Gastroesophageal sphincter (tissue), 4 donors: ENCODE measurements around the gene RNU2-63P. TPM values are rescaled to one million over a fixed set of nuclear protein-coding genes. Genes with fewer than 3 reads are reported as not detected.
"Not testable (repeated sequence)": the region's sequence is repeated elsewhere in the genome, so short reads cannot be mapped to it uniquely, and the experiment has no call there.

ENCODE experiments used
- ATAC-seq: fragments of 150-250 bp; one replicate; pipeline ENCODE4 v1.9.1; 2016; ENCODE audit warnings: mild to moderate bottlenecking, moderate library complexity
- H3K27ac ChIP-seq, 4 donors: fragments of 200-600 bp; sonication (generic) in 3 of 4; 1 replicate in 3 of 4; 2 replicates in 1 of 4; pipeline ENCODE4 v1.5.1; 2016 to 2019
- H3K27me3 ChIP-seq: fragments of 200-600 bp; sonication (generic); one replicate; pipeline ENCODE4 v1.5.1; 2019
- H3K36me3 ChIP-seq, 2 donors: fragments of 200-600 bp; sonication (generic); one replicate each; pipeline ENCODE4 v1.5.1; 2019; ENCODE audit warnings: control low read depth in 1 of 2
- H3K4me1 ChIP-seq, 3 donors: fragments of 200-600 bp; sonication (generic); 1 replicate in 2 of 3; 2 replicates in 1 of 3; pipeline ENCODE4 v1.5.1; 2016 to 2019; ENCODE audit warnings: control low read depth in 2 of 3
- H3K4me3 ChIP-seq, 2 donors: fragments of 200-600 bp; sonication (generic); one replicate each; pipeline ENCODE4 v1.5.1; 2019; ENCODE audit warnings: mild to moderate bottlenecking in 1 of 2, moderate library complexity in 1 of 2
- H3K9me3 ChIP-seq, 3 donors: fragments of 200-600 bp; sonication (generic); one replicate each; pipeline ENCODE4 v1.5.1; 2017 to 2019; ENCODE audit warnings: control low read depth in 2 of 3
- EP300 ChIP-seq: sonication (generic); formaldehyde crosslinking; IDR thresholded peaks from one replicate; pipeline ENCODE4 v1.6.1; 2017; ENCODE audit warnings: antibody characterized with exemption, mild to moderate bottlenecking
- POLR2A ChIP-seq, 2 donors: fragments of 450-650 bp; IDR thresholded peaks; one replicate each; pipeline ENCODE4 v1.6.1; 2017; ENCODE audit warnings: antibody characterized with exemption in 2 of 2, mild to moderate bottlenecking in 2 of 2, moderate library complexity in 1 of 2
- POLR2AphosphoS5 ChIP-seq: sonication (generic); formaldehyde crosslinking; IDR thresholded peaks from one replicate; pipeline ENCODE4 v1.6.1; 2017; ENCODE audit warnings: antibody characterized with exemption
- WGBS, 2 donors: methylation state at CpG; one replicate each; pipeline ENCODE4 v1.1.5; 2018; ENCODE audit warnings: low coverage in 1 of 2; 5-methylcytosine and 5-hydroxymethylcytosine counted together
- small RNA-seq, 4 donors: library from RNA; depleted of rRNA; stranded (forward); fragments of <200 nt; gene quantifications; one replicate each; pipeline ENCODE3, GENCODE V24; 2016
- total RNA-seq, 4 donors: library from RNA; depleted of rRNA; stranded (reverse); fragments of >200 nt; gene quantifications; one replicate each; pipeline ENCODE4 v1.1.0, GENCODE V29; 2016
- TF ChIP-seq, protein P1 (sequence below), 4 experiments: fragments of 200-600 bp in 2 of 4; fragments of 450-650 bp in 2 of 4; sonication (generic) in 1 of 4; IDR thresholded peaks; one replicate each; pipeline ENCODE4 v1.5.1; 2017 to 2019; ENCODE audit warnings: antibody characterized with exemption in 4 of 4, mild to moderate bottlenecking in 2 of 4, moderate library complexity in 2 of 4

Gene RNU2-63P
- total RNA-seq, 4 donors from 2014 or later = not detected

DNA sequence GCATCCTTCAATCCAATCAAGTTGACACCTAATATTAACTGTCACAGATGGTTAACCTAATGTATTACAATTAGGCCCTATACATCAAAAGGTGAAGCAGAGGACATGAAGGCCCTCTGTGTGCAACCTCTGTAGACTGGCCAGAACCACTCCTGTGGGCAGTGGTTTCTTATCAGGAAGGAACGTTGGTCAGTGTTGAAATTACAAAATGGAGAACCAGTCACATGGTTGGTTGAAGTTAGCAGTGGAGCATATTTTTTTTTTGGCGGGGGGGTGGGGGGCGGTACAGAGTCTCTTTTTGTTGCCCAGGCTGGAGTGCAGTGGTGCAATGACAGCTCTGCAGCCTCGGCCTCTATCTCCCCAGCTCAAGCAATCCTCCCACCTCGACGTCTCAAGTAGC, 19.8 kb downstream of the RNU2-63P start:
- WGBS, 2 donors = 78% methylated on average over 2 of the region's 6 CpGs; no CpG with 5 or more reads in 1 of the 2 donors

DNA sequence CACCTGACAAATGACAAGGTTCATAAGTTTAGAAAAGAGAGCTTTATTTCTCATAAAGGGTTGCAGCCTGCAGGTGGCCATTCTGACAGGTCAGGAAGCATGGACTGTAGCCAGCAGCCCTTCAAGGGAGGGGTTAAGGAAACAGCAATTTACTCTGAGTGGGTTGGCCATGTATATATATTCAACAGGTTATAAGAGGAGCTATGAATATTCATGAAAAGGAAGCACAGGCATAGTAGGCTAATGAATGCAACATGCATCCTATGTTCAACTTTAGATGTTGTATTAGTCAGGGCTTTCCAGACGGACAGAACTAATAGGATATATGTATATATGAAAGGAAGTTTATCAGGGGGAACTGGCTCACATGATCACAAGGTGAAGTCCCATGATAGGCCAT, 20.6 kb downstream of the RNU2-63P start:
- Histone ChIP-seq H3K36me3 (no peaks in the 10 kb centered on the region), H3K4me3 (no peak overlapping the region), H3K9me3 (no peaks in the 10 kb centered on the region), H3K27me3 (no peaks in the 10 kb centered on the region), H3K4me1 (no peaks in the 10 kb centered on the region), H3K27ac (no peak overlapping the region)
- TF ChIP-seq, protein P1, sequence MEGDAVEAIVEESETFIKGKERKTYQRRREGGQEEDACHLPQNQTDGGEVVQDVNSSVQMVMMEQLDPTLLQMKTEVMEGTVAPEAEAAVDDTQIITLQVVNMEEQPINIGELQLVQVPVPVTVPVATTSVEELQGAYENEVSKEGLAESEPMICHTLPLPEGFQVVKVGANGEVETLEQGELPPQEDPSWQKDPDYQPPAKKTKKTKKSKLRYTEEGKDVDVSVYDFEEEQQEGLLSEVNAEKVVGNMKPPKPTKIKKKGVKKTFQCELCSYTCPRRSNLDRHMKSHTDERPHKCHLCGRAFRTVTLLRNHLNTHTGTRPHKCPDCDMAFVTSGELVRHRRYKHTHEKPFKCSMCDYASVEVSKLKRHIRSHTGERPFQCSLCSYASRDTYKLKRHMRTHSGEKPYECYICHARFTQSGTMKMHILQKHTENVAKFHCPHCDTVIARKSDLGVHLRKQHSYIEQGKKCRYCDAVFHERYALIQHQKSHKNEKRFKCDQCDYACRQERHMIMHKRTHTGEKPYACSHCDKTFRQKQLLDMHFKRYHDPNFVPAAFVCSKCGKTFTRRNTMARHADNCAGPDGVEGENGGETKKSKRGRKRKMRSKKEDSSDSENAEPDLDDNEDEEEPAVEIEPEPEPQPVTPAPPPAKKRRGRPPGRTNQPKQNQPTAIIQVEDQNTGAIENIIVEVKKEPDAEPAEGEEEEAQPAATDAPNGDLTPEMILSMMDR (IDR thresholded peaks at IDR 0.05) = no peak
- TF ChIP-seq EP300 (no peak), POLR2AphosphoS5 (no peak), POLR2A (IDR thresholded peaks at IDR 0.05) (no peak)
- ATAC-seq = no peak
- 63 to 88% methylated on average over 1 of the region's 1 CpG for WGBS, 2 donors

More for the DNA sequence above, 19.8 kb downstream of the RNU2-63P start:
- no peak overlapping the region for H3K4me3 ChIP-seq
- TF ChIP-seq POLR2AphosphoS5 = no peak
- TF ChIP-seq, protein P1 (IDR thresholded peaks at IDR 0.05) = no peak
- no peak for TF ChIP-seq EP300
- TF ChIP-seq POLR2A (IDR thresholded peaks at IDR 0.05) = no peak
- no peaks in the 10 kb centered on the region for H3K27me3 ChIP-seq
- H3K4me1 ChIP-seq = no peaks in the 10 kb centered on the region
- no peak for ATAC-seq
- H3K36me3 ChIP-seq = no peaks in the 10 kb centered on the region
- H3K27ac ChIP-seq = no peak overlapping the region
- H3K9me3 ChIP-seq = no peaks in the 10 kb centered on the region

DNA sequence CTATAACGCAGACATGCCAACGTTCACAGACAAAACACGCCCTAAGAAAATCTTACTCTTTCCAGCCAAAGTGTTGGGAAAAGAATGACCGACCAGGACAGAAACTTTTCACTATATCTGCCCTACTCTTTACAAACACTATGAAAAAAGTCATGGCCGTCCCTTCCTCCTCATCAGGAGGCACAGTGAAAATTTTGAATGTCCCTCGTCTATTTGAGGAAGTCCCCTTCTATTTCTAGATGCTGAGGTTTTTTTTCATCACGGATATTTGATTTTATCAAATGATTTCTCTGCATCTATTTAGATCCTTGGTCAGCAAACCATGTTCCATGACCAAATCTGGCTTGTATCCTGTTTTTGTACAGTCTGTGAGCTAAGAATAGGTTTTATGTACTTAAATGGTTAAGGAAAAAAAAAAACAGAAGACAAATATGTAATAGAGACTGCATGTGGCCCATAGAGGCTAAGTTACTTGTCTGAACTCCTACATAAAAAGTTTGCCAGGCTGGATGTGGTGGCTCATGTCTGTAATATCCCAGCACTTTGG, 22.0 kb downstream of the RNU2-63P start:
- not testable (repeated sequence) for H3K27ac ChIP-seq, H3K4me3 ChIP-seq, H3K4me1 ChIP-seq, ATAC-seq, H3K27me3 ChIP-seq, H3K9me3 ChIP-seq, H3K36me3 ChIP-seq
- WGBS, 2 donors = 62 to 81% methylated on average over 5 to 6 of the region's 7 CpGs

DNA sequence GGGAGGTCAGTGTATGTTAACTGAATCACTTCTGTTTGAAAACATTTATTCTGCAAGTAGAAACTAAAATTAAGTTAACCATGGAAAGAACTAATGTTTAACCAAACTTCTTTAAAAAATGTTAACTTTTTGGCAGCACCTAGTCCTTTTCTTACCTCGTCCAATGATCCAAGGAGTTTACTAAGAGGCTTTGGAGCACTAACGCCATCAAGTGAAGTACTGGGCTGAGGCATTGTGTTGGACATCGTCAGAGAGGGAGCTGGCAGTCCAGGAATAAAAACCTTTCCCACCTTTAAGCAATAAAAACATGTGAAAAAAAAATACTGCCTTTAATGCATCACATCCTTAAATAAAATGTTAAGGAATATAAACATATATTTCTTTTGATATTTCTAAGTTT, 23.8 kb downstream of the RNU2-63P start:
- not testable (repeated sequence) for H3K9me3 ChIP-seq, ATAC-seq, H3K36me3 ChIP-seq, H3K4me3 ChIP-seq, H3K27me3 ChIP-seq, H3K4me1 ChIP-seq, H3K27ac ChIP-seq
- no CpG with 5 or more reads among the region's 3 CpGs for WGBS, 2 donors

DNA sequence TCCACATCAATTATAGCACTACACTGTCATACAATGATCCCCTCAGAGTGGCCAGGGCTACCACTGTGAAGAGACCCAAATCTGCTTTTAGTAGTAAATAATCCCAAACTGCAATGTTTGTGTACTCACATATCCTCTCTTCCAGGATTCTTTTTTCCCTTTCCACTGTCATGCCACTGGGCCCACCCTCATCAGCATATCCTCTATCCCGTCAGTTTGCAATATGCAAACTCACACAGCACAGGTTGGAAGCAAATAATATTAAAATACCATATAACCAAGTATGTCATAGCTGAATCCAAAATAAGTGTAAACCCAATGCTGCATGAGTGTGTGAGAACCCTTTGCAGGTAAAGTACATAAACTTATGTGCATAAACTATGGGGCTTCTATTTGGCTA, 28.9 kb downstream of the RNU2-63P start:
- H3K4me1 ChIP-seq, H3K36me3 ChIP-seq: not testable (repeated sequence)
- WGBS, 2 donors = no CpG with 5 or more reads among the region's 1 CpG

DNA sequence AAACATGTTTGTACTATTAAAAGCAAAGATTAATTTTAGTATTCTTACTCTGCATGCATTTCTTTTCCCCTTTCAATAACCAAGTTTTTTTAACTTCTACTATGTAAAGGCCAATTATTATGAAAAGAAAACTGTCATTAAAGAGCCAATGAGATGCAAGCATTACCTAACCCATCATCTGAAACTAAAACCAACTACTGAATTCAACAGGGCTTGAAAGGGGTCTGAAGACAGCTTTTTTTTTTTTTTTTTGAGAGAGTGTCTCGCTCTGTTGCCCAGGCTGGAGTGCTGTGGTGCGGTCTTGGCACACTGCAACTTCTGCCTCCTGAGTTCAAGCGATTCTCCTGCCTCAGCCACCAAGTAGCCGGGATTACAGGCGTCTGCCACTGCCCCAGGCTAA, 30.4 kb downstream of the RNU2-63P start:
- not testable (repeated sequence) for H3K4me3 ChIP-seq, H3K27me3 ChIP-seq, H3K4me1 ChIP-seq, H3K36me3 ChIP-seq, ATAC-seq, H3K9me3 ChIP-seq, H3K27ac ChIP-seq
- WGBS, 2 donors = no CpG with 5 or more reads among the region's 5 CpGs

More for the DNA sequence above, 28.9 kb downstream of the RNU2-63P start:
- not testable (repeated sequence) for H3K27me3 ChIP-seq, ATAC-seq, H3K27ac ChIP-seq, H3K9me3 ChIP-seq, H3K4me3 ChIP-seq

DNA sequence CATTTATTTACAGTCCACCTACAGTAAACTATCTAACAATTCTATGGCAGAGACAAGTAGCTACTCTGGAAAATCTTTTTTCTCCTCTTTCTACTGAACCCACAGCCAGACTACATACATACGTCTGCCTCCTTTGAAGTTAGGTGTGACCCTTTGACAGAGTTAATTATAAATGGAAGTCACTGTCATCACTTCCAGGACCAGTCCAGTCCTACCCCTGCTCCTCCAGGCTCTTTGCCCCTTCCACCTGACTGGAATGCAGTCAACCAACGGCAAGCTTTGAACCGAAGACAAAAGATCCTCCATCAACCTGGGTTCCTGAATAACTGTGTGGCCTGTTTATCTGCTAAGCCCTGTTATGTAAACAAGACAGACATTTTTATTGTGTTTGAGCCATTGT, 35.2 kb downstream of the RNU2-63P start:
- H3K4me1 ChIP-seq, H3K9me3 ChIP-seq, H3K27ac ChIP-seq, H3K36me3 ChIP-seq, H3K27me3 ChIP-seq, H3K4me3 ChIP-seq, ATAC-seq: not testable (repeated sequence)
- WGBS, 2 donors = no CpG with 5 or more reads among the region's 3 CpGs

DNA sequence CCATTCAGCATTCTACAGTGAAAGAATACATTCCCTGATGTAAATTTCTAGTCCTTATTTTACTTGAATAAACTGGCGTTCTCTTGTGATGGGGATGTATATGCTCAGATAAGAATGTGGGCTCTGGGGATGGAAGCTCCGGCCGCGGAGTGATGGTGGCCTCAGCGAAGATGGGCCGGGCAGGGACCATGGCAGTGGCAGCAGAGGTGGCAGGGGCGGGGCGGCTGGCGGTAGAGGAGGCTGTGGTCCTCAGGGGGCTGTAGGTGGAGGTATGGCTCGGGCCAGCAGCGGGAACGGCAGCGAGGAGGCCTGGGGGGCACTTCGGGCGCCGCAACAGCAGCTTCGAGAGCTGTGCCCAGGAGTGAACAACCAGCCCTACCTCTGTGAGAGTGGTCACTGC, 44.0 kb downstream of the RNU2-63P start:
- H3K27me3 ChIP-seq, H3K9me3 ChIP-seq, ATAC-seq, H3K4me1 ChIP-seq, H3K4me3 ChIP-seq, H3K27ac ChIP-seq, H3K36me3 ChIP-seq: not testable (repeated sequence)
- WGBS, 2 donors = no CpG with 5 or more reads among the region's 17 CpGs

Small RNA genes within 50 kb of the gene (small RNA-seq; reads per million reads assigned to genes)
- 0 to 0.26 (median 0.09) reads per million in 4 donors for gene RNU2-63P

Other genes starting within 250 kb of the RNU2-63P start
- 10 to 100 TPM in 1 of 4 donors, 1 to 10 TPM in 3; 3.5 to 10.3 (median 6.0) TPM for gene RGPD2, start 190.8 kb downstream of the RNU2-63P start, total RNA-seq
- gene KRCC1, start 39.2 kb upstream of the RNU2-63P start, total RNA-seq = 10 to 100 TPM; 28.3 to 45.3 (median 32.9) TPM
- 10 to 100 TPM in 3 of 4 donors, 1 to 10 TPM in 1; 2.0 to 37.0 (median 13.2) TPM for gene SMYD1, start 51.3 kb upstream of the RNU2-63P start, total RNA-seq
- not detected for gene FABP1, start 111.5 kb upstream of the RNU2-63P start, total RNA-seq
- 10 to 100 TPM in 3 of 4 donors, 1 to 10 TPM in 1; 2.6 to 44.8 (median 27.7) TPM for gene THNSL2, start 153.8 kb upstream of the RNU2-63P start, total RNA-seq